Measurements from ENCODE around the gene HDAC9.

HDAC9 gene

DNA sequence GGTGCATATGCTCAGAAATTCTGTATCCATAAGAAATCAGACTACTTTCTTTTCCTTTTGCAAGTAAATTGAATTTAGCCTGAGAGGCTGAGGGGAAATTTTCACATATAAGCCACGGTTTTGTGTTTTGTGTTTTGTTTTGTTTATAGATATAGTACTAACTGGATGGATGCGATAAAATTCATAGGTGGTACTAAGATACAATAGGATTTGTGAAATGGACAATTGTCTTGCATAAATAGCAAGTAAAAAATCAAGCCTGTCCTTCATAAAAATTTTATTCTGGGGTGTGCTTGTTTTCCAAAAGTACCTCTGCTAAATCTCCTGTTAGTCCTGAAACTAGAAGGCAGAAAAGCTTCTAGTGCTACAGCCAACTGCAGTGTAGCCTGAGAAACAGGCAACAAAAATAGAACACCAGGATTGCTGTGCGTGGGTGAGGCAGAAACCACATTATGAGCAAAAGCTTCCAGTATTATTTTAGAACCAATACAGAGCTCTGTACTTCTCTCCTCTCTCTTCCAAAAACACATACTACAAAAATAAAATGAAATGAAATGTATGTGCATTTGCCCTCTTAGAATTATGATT, 634 bp upstream of the HDAC9 start:
- FAIRE-seq: peak; percentile 82

- no peak for FAIRE-seq
These were observed 772 bp downstream of the HDAC9 start for GRCh38 chr7:18496341-18496700.

DNA sequence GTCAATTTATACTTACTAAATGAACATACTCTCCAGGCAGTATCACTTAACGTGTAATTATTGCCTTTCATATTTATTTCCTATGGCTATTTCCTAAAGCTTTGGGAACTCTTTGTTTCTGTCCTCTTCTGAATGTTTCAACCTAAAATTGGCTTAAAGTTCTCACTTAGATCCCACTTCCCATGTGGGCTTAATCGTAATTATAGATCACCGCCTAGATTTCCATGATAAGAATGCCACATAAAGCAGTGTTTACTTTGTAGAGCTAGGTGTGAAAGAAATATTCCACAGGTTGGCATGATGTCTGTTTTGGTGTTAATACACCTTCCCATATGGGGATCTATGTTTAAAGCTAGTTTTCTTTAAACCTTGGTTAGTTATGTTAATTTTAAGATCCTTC, 1.5 kb downstream of the HDAC9 start:
- FAIRE-seq: no peak

GRCh38 chr7:18497800-18498199, 2.3 kb downstream of the HDAC9 start:
- no peak for FAIRE-seq

GRCh38 chr7:18498341-18498740, 2.8 kb downstream of the HDAC9 start:
- no peak for FAIRE-seq

GRCh38 chr7:18499407-18500177, 4.0 kb downstream of the HDAC9 start:
- FAIRE-seq: peak; percentile 56

DNA sequence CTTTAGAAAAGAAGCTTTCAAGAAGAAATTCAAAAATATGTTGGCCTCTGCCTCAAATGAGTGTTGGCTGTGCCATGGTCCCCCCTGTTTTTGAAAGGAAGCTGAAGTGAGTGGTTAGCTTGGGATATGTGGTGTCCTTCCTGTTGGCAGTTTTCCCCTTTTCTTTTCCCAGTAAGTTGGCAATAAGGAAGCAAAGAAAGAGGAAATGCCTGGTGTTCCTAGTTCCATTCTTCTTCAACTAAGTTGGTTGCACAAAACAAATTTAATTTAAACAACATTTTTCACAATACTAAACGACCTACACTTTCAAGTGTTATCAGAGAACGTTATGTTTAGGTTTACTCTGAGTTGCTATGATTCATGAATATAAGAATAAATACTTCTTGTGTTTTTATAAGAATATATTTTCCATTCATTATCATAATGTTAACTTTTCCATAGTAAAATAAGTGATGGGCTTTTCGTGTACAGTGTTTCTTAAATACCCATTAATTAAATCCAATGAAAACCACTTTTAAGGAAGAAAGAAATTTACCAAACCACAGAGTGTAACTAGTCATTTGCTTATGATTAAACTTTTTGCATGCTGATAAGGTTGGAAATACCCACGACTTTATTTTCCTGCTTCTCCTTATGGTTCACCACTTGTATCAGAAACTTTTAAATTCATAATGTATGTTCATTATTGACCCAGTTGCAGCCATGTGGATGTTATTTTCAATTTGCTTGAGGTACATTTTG, 7.7 kb downstream of the HDAC9 start:
- peak; percentile 27 for FAIRE-seq

DNA sequence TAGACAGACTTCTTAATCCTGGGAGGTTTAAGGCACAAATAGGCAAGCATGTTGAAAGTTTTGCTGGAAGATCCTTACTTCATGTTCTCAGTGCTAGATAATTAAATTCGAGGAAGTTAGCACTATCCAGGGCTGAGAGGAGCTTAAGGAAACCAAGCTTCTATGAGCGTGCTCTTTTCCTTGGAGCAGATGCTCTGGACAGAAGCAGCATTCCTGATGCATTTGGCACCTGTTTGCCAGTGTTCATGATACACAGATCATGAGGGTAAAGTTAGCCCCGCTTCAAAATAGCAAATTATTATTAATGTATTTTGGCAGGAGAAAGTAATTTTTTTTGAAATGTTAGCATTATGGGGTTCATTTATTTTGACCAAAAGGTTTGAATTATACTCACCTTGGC, 9.4 kb downstream of the HDAC9 start:
- FAIRE-seq: no peak

- no peak for FAIRE-seq
These were observed 10.4 kb downstream of the HDAC9 start for GRCh38 chr7:18505870-18506460.

GRCh38 chr7:18508443-18509427, 13.2 kb downstream of the HDAC9 start:
- FAIRE-seq: peak; percentile 72

DNA sequence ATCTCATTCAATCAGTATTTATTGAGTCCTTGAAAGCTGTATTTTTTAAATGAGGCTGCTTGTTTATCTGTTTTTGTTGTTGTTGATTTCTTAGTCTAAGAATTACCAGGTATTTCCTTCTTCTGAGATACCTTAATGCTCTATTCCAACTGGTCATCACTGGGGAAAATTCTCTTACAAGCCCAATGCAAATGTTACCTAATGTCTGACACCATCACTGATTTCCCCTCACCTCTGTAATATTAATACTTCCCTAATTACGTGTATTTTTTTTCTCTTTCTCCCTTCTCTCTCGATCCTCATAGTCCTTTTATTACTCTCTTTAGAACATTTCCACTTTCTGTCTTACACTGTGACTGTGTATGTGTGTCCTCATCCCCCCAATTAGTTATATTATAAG, 13.9 kb downstream of the HDAC9 start:
- peak; percentile 64 for FAIRE-seq

GRCh38 chr7:18511351-18512140, 16.0 kb downstream of the HDAC9 start:
- FAIRE-seq: peak; percentile 76

DNA sequence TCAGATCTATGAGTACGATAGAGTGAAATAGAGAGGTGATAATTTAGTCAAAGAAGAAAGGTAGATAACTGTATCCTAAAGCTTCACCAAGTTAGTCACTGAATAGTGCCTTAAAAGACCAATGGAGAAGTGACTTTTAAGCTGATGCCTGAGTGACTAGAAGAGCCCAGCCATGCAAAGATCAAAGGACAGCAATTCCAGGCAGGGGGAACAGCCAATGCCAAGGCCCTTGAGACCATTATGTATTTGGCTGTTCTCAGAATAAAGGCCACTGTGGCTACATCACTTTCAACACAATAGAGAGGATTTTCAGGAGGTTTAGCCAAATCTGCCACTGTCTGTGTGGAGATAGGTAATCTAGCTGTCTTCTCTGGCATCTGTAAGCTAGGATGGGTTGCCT, 17.8 kb downstream of the HDAC9 start:
- no peak for FAIRE-seq

- FAIRE-seq: no peak
These were observed 19.5 kb downstream of the HDAC9 start for GRCh38 chr7:18515067-18515466.

- FAIRE-seq: no peak
These were observed 22.1 kb downstream of the HDAC9 start for GRCh38 chr7:18517646-18518045.

GRCh38 chr7:18518555-18518954, 23.0 kb downstream of the HDAC9 start:
- no peak for FAIRE-seq

DNA sequence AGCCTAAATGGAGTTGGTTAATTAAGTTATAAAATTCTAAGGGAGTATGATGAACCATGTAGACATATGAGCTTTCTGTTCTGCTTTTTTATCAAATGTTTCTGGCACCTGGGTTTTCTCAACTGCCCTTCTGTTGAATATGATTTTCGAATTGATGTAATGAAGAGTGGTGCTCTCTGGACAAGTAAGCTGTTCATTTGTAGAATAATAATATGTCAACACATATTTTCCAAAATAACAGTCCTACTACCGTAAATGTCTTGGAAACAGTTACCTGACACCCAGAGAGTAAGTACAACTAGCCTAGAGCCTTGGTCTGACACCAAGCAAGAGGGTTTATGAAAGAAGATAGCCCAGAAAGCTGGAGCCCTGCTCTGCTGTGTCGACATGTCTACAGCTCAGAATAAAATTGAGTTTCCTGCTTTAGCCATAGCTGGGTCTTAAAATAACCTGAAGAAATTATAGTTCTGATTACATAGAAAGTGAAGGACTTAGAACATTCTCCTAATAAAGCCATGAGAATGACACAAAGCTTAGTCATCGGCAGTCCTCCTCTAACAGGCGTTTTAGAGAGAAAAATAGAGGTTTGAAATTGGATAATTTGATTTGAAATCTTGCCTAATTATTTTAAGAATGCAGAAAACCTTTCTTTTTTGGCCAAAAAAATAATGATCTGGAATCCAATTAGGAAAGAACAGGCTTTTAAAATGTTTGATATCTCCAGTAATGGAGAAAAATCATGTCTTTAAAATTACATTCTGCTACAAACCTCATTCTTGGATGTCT, 25.1 kb downstream of the HDAC9 start:
- FAIRE-seq: peak; percentile 91

DNA sequence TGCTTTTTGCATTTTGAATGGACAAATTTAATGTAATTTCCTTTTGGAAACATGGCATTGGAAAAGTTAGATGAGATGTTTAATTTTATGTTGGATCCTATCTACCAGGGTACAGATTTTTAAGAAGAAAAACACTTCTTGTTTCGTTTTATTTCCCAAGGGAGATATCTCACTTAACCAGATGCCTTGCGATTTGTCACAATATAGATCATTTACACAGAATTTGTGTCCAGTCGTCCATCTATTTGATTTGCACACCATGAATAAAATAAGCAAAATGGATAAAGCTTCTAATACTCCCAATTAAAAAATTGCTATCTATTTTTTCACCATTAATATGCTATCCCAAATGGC, 25.7 kb downstream of the HDAC9 start:
- no peak for FAIRE-seq

DNA sequence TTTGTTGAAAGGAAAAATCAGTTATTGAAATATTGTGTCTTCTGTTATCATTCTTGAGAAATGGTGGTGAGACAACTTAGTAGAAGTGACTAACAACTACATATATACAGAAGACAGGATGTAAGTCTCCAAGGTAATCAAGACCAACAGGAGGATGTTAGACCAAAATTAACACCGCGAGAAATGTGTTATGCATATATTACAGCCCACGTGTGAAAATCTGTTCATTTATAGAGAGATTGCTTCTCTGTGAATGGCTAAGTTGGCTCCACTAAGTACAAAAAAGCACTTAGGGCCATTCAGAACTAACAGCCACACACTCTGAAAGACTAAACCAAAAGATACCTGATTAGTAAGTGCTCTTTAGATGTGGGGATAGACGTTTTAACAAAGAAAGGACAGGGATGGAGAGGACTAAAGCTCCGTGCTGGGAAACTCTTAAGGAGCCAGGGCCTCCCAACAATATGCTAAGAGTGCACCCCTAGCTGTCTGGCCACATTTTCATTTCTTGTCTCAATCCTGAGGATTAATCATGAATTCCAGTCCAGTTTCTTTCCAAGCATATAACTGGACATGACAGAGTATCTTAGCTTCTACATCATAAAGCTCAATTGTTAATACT, 26.5 kb downstream of the HDAC9 start:
- no peak for FAIRE-seq

- no peak for FAIRE-seq
These were observed 28.7 kb downstream of the HDAC9 start for GRCh38 chr7:18524248-18524647.
